Activated CD4-positive, alpha-beta T cell treated with anti-CD3 and anti-CD28 coated beads, Interleukin-2, amount 50 U/mL, for 16 hours (primary cell): ENCODE results near the gene ADAMTSL1.

Source experiments
- DNase-seq: peaks from one replicate; pipeline ENCODE4 v3.0.0-alpha.2; 2020

The ADAMTSL1 gene

GRCh38 chr9:18748251-18748701 is 274.3 kb downstream of the ADAMTSL1 start:
- no peak for DNase-seq

DNA sequence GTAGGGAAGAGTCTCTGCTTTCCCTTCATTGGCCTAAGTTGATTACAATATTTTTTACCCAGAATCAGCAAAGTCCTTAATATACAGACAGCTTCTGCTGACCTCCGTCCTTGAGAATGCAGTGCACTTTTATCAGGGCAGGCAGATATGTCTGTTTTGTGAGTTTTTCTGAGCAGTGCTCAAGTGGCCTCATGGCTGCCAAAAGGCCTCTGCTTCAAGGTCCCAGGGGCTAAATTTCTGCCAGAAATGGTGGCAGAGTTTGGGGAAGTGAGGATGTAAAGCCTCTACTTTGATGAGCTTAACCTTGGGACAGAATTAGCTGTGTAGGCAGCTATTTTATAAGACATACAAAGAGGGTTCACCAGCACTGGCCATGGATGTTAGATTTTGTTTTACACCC is 275.8 kb downstream of the ADAMTSL1 start:
- no peak for DNase-seq

DNA sequence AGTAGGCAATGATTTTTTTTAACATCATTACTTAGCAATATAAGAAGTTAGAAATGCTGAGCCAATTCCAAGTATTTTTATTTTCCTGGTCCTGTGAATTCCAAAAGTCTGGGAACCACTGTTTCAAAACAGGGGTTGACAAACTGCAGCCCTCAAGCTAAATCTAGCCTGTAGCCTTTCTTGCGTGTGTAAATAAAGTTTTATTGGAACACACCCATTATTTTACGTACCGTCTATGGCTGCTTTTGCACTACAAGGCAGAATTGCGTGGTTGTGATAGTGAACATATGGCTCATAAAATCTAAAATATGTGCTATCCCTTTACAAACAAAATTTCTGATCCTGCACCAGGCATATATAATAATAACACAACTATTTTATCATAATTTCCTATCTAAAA is 280.0 kb downstream of the ADAMTSL1 start:
- no peak for DNase-seq

DNA sequence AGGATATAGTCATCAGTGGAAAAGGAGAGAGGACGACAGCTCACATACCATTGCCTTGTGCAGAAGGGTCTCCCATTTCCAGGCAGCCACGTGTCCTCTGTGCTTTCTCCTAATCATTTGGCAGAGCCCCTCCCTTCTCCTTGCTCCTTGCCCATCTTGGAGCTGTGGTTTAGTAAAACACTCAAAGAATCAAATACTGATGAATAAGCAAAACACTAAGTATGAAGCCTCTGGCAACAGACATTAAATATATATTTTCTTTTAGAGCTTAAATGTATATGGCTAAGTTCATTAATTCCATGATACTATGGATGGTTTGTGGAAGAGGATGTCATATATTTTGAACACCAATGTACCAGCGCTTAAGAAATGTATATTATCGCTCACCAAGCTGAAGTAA is 280.6 kb downstream of the ADAMTSL1 start:
- DNase-seq = no peak

GRCh38 chr9:18755263-18755662 is 281.3 kb downstream of the ADAMTSL1 start:
- DNase-seq = no peak

- DNase-seq = no peak
Measured at GRCh38 chr9:18756712-18757125, 282.8 kb downstream of the ADAMTSL1 start.

GRCh38 chr9:18759827-18760226 is 285.9 kb downstream of the ADAMTSL1 start:
- DNase-seq = no peak

DNA sequence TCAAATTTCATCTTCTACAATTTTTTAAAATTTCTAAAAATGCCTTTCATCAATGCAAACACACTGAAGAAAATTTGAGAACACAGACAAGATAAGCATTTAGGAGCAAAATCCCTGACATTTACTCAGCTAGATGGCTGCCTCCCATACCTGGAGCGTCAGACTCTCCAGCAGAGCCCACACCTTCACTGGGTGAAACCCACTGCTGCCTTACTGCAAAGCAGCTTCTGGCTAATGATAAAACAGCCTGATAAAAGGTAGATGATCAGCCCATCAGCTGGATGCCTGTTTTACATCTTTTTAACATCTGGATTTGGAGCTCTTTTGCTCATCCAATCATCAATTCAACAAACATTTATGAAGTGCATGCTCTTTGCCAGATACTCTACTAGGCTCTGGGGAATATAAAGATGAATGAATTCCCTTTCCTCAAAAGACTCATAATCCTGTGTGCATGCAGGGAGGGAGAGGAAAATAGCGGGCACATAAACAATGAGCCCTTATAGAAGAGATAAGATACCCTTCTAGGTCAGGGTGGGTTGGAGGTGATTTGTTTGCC is 287.9 kb downstream of the ADAMTSL1 start:
- DNase-seq = no peak

DNA sequence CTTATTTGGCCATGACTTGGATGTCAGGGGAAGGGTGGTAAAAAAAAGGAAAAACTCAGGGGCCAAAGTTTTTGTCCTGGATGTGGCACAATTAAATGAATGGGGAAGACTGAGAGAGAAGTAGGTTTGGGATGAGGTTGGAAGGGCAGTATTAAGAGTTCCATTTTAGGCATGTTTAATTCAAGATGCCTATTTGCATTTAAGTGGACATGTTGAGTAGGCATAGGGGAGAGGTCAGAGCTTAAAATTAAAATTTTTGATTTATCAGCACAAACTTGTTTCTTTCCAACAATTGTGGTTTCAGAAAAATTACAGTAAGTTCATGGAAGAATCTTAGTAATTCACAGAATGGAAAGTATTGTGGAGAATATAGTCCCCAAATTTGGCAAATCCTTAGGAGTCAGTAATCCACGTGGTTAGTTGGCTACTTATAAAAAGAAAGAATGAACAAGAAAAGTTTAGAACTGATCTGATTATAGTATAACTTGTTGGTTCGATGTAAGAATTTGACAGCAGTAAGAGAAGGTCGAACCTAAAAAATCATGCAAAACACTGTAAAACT is 293.1 kb downstream of the ADAMTSL1 start:
- DNase-seq = no peak

DNA sequence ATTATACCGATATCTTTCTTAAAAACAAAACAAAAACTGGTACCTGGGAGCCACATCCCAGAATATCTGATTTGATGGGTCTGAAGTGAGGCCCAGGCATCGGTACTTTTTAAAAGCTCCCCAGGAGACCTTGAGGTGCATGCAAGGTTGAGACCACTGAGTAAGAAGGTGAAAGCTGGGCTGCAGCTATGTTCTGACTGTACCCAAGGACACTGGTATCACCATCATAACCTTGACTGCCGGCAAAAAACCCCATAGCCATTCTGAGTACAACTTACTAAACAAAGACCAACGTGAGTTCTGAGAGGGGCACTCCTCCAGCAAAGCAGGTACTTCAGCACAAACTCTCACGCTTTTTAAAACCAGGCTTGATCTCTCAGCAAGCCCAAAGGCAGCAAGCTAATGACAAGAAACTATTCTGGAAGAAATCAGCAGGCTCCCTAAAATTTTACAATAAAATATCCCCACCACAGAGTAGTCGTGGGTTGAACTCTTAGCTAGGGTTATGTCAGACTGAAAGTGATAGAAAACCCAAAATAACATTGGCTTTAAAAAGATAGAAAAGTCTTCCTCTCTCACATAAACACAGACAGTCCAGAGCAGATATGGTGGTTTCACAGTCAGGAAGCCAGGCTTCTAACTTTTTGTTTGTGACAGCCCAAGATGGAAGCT is 295.1 kb downstream of the ADAMTSL1 start:
- no peak for DNase-seq

- no peak for DNase-seq
Measured at GRCh38 chr9:18770131-18770908, 296.4 kb downstream of the ADAMTSL1 start.

DNA sequence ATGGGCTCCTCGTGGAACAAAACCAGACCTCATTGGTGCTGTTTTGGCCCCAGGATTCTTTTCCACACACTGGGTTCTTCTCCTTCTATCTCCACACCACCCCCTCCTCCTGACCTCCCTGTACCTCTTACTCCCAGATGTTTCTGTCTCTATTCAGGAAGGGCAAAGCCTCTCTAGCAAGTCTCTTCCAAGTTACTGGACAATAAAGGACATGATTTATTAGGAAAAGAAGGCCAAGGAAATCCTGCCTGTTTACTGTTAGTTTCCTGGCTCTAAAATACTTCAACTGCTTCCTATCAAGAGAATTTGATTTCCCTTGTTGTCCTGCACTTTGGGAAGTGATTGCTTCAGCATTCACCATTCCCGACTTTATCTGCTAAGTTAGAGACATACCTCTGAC is 297.1 kb downstream of the ADAMTSL1 start:
- no peak for DNase-seq

DNA sequence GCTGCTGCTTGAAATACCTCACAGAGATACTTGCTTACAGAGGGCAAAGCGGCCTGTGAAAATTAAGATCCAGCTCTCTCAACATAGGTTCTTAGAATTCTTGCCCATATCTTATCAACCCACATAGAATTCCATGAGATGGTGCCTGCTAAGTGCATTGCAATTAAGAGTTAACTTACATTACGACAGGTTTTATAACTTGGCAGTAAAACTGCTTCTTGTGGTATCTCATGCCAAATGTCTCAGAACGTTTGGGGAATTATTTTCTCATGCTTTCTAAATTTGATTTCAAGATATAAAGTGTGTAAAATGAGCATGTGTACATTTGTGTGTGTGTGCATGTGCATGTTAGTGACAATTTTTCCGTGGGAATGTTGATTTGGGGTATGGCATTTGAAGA is 297.8 kb downstream of the ADAMTSL1 start:
- no peak for DNase-seq

DNA sequence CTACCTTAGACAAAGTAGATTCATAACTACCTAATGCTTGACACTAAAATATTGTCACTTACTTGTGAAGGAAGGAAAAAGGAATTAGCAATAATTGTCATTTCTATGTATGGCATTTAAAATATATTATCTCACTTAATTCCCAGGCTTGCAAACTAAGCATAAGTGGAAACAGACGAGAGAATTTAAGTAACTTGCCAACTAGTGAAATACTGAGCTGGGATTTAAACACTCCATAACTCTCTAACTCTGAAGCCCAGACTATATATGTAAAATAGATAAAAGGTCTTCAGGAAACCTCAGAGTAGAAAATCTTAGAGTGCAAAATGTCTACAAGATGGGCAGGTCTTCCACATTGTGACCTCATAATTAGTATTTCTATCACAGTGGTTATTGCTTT is 301.3 kb downstream of the ADAMTSL1 start:
- DNase-seq = no peak

GRCh38 chr9:18775930-18776329 is 302.0 kb downstream of the ADAMTSL1 start:
- DNase-seq = no peak

DNA sequence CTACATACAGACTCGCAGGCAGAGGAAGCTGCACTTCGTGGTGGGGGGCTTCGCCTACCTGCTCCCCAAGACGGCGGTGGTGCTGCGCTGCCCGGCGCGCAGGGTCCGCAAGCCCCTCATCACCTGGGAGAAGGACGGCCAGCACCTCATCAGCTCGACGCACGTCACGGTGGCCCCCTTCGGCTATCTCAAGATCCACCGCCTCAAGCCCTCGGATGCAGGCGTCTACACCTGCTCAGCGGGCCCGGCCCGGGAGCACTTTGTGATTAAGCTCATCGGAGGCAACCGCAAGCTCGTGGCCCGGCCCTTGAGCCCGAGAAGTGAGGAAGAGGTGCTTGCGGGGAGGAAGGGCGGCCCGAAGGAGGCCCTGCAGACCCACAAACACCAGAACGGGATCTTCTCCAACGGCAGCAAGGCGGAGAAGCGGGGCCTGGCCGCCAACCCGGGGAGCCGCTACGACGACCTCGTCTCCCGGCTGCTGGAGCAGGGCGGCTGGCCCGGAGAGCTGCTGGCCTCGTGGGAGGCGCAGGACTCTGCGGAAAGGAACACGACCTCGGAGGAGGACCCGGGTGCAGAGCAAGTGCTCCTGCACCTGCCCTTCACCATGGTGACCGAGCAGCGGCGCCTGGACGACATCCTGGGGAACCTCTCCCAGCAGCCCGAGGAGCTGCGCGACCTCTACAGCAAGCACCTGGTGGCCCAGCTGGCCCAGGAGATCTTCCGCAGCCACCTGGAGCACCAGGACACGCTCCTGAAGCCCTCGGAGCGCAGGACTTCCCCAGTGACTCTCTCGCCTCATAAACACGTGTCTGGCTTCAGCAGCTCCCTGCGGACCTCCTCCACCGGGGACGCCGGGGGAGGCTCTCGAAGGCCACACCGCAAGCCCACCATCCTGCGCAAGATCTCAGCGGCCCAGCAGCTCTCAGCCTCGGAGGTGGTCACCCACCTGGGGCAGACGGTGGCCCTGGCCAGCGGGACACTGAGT is 303.2 kb downstream of the ADAMTSL1 start:
- DNase-seq = no peak

GRCh38 chr9:18778147-18778546 is 304.2 kb downstream of the ADAMTSL1 start:
- no peak for DNase-seq

DNA sequence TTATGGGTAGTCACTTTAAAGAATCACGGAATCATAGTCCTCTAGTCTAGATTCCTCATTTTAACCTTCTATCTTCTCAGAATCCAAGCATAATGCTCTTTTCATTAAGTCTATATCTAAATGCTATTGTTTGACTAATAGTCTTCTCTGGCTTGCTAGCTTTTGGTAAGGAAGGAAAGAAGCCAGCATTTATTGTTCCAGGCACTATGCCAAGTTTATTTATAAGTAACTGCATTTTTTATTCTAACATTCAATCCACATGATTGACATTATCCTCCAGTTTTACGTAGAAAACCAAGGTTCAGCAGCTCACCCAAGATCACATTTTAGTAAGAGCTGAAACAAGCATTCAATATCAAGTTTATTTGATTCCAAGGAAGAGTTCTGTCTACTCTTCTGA is 304.9 kb downstream of the ADAMTSL1 start:
- no peak for DNase-seq

DNA sequence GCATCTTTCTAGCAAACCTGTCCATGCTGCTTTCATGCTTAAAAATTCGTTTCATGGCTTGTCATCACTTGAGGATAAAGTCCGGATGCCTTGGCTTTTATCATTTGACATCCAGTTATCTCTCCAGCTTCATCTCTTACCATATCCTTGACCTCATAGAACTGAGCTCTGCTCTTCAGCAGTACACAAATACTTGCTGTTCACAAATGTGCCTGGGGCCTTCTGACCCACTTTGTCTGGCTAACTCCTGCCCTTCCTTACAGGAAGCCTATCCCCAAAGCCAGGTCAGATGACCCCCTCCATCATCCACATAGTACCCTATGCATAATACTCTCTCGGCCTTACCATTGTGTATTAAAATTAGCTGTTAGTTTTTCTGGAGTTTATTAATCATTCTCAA is 310.0 kb downstream of the ADAMTSL1 start:
- DNase-seq = no peak

GRCh38 chr9:18785604-18786003 is 311.7 kb downstream of the ADAMTSL1 start:
- no peak for DNase-seq

DNA sequence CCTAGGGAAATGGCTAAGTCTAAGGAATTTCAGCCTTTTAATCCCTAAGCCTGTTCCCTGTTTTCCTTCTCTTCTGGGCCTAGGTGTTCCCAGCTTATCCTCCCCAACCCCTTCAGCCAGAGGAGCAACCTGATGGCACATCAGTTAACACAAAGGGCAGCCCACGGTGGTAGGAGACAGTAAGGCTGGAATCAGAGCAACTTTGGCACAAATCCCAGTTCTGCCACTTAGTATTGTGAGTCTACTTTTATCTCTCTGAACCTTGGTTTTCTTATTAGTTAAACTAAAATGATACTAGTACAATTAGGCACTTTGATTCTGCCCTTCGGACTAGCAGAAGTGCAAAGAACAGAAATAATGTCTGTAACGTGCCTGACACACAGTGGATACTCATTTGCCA is 312.2 kb downstream of the ADAMTSL1 start:
- DNase-seq = no peak

DNA sequence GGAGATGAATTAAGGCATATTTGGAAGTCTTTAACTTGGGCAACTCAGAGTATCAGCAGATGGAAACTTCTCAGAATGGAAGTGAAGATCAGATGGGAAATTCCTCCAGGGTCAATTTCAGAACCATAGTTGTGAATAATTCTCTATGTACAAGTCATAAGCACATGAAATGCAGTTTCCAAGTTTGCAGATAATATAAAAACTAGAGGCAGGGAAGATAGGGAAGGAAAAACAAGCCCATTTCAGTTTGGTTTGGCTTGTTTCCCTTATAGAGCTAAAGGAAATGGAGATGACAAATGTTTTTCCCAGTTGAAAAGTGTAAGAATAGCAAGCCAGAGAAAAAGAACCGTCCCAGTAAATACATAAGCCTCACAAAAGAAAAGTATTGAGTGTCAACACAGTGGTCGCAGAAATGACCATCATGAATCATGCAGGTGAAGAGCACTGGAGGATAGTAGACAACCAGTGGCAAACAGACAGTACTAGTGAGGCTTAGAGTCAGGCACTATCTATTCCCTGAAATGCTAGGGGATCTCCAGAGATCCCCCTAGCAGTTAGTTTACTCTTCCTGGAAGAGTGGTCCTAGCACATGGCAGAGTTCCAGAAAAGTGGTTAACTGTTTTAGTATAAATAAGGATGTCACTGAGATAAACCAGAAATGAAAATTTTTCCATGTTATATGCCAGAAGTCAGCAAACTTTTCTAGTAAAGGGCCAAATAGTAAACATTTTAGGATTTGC is 313.1 kb downstream of the ADAMTSL1 start:
- no peak for DNase-seq
